ENCODE measurements around the gene VTI1A.

- TF ChIP-seq CTCF (IDR thresholded peaks at IDR 0.05) (no peak), TAF1 (IDR thresholded peaks at IDR 0.05; ENCODE audit: borderline replicate concordance, low read depth, low read length) (no peak), FOSL2 (IDR thresholded peaks at IDR 0.05; ENCODE audit: borderline replicate concordance, low read depth) (no peak), FOXM1 (IDR thresholded peaks at IDR 0.05; ENCODE audit: low read depth) (no peak), POLR2AphosphoS5 (IDR thresholded peaks at IDR 0.05; ENCODE audit: low read depth, low read length) (no peak), EZH2phosphoT487 (IDR thresholded peaks at IDR 0.05; ENCODE audit: borderline replicate concordance, low read depth) (no peak), MEF2A (IDR thresholded peaks at IDR 0.05; ENCODE audit: borderline replicate concordance, low read depth) (no peak), RCOR1 (IDR thresholded peaks at IDR 0.05; ENCODE audit: low read length) (no peak), SIN3A (IDR thresholded peaks at IDR 0.05; ENCODE audit: borderline replicate concordance, low read depth, low read length) (no peak)
Observed at GRCh38 chr10:112613620-112614019, 166.6 kb downstream of the VTI1A start.
